Natural killer cell (primary cell): ENCODE measurements around the gene PRAC2. TPM values are rescaled to one million over a fixed set of nuclear protein-coding genes. Genes with fewer than 3 reads are reported as not detected.

Experiments
- ATAC-seq, 3 donors: fragments of 150-1000 bp in 2 of 3; fragments of 200-7000 bp in 1 of 3; cut with Tn5 transposase; 1 replicate in 1 of 3; 2 replicates in 2 of 3; pipeline ENCODE4 v1.10.0; 2021; ENCODE audit warnings: mild to moderate bottlenecking in 2 of 3, moderate library complexity in 2 of 3
- DNase-seq, 2 donors: peaks; one replicate each; pipeline versions ENCODE4 v3.0.0 to v3.0.0-alpha.2; 2013 to 2021; ENCODE audit warnings: mixed read lengths in 1 of 2
- H3K27ac ChIP-seq: one replicate; pipeline ENCODE4 v1.5.1; 2013; ENCODE audit warnings: mild to moderate bottlenecking, low read length
- H3K27me3 ChIP-seq: one replicate; pipeline ENCODE4 v1.6.1; 2013; ENCODE audit warnings: low read length; ENCODE audit not compliant: control insufficient read depth, insufficient read depth
- H3K36me3 ChIP-seq: one replicate; pipeline ENCODE4 v1.6.1; 2013; ENCODE audit warnings: low read length; ENCODE audit not compliant: control insufficient read depth, insufficient read depth
- H3K4me1 ChIP-seq: one replicate; pipeline ENCODE4 v1.6.1; 2013; ENCODE audit warnings: low read length; ENCODE audit not compliant: control insufficient read depth, insufficient read depth
- H3K4me3 ChIP-seq: one replicate; pipeline ENCODE4 v1.5.1; 2013; ENCODE audit warnings: low read length
- H3K9me3 ChIP-seq: one replicate; pipeline ENCODE4 v1.6.1; 2013; ENCODE audit warnings: low read length; ENCODE audit not compliant: control insufficient read depth, insufficient read depth
- H3K27ac Mint-ChIP-seq, 2 donors: one replicate each; pipeline ENCODE4 v1.8.0; 2022; ENCODE audit warnings: mild to moderate bottlenecking in 2 of 2, mixed read lengths in 2 of 2, moderate library complexity in 1 of 2
- H3K27me3 Mint-ChIP-seq, 2 donors: one replicate each; pipeline ENCODE4 v1.8.0; 2022; ENCODE audit warnings: low read depth in 2 of 2, mixed read lengths in 2 of 2
- H3K36me3 Mint-ChIP-seq: one replicate; pipeline ENCODE4 v1.8.0; 2022; ENCODE audit warnings: mixed read lengths
- H3K4me1 Mint-ChIP-seq, 2 donors: one replicate each; pipeline ENCODE4 v1.8.0; 2022; ENCODE audit warnings: mixed read lengths in 2 of 2
- H3K4me3 Mint-ChIP-seq: one replicate; pipeline ENCODE4 v1.8.0; 2022; ENCODE audit warnings: mild to moderate bottlenecking, moderate library complexity, mixed read lengths
- H3K9me3 Mint-ChIP-seq, 2 donors: one replicate each; pipeline ENCODE4 v1.8.0; 2022; ENCODE audit warnings: mixed read lengths in 2 of 2
- WGBS: methylation state at CpG from one replicate; pipeline ENCODE4 v1.1.7; 2013; ENCODE audit warnings: missing lambda C conversion rate; ENCODE audit not compliant: insufficient coverage; 5-methylcytosine and 5-hydroxymethylcytosine counted together
- intact Hi-C: fragments of 100-400 bp; cut with micrococcal nuclease; formaldehyde crosslinking; loops from one replicate; pipeline ENCODE4 v1.14.2; 2022
- total RNA-seq, 4 donors: library from RNA; stranded (reverse); fragments of 120-200 nt in 1 of 4; gene quantifications; one replicate each; pipeline versions ENCODE4 v1.2.3 to v1.2.4, GENCODE V29; 2013 to 2022
- TF ChIP-seq, protein P1 (sequence below): fragments of 200-600 bp; IDR thresholded peaks from one replicate; pipeline ENCODE4 v1.8.0; 2022; ENCODE audit warnings: antibody characterized with exemption

Gene PRAC2
- total RNA-seq, 3 donors from 2014 or later (not counting 1 experiment from before 2014, with no cell fraction given): not detected

DNA sequence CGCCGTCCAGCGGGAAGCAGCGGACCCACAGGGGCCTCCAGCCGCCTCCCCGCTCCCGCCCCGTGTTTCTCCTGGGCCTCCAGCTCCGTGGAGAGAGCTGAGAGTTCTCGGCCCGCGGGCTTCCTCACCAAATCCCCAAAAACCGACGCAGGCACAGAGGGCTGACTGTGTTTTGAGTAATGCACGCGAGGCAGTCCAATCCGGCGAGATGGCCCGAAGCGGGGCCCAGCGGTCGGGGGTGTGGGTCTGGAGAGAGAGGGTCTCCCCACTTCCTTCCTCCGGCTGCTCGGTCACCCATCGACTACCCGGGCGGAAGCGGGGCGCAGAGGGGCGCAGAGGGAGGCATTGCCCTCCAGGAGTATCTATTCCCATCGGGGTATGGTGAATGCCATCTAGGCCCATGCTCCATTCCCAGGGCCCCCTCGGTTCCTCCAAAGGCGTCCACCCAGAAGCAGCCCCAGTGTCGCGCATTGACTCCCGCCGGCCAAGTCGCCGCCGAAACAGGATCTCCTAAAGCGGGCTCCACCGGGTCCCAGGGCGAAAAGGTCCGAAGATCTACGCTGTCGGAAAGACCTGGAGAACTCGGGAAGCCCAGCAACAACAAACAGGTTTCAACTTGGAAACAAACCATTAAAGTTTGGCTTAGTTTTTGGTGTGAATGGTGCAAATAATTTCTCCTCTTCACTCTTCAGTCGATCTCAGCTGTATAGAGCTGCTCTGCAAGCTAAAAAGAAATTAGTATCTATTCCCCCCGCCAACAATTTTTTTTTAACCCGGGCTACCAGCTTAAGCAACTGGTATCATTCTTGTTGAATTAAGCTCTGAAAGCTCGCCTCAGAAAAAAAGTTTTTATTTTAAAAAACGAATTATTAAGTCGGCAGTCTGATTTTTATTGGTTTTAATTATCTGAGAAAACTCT lies 24.7 kb downstream of the PRAC2 start:
- Histone ChIP-seq H3K27me3 (peaks cover 89% of the 10 kb centered on the region), H3K4me3 (no peak overlapping the region), H3K36me3 (no peaks in the 10 kb centered on the region), H3K4me1 (peaks cover 11% of the 10 kb centered on the region), H3K9me3 (peaks cover 4% of the 10 kb centered on the region), H3K27ac (no peak overlapping the region)
- TF ChIP-seq, protein P1, sequence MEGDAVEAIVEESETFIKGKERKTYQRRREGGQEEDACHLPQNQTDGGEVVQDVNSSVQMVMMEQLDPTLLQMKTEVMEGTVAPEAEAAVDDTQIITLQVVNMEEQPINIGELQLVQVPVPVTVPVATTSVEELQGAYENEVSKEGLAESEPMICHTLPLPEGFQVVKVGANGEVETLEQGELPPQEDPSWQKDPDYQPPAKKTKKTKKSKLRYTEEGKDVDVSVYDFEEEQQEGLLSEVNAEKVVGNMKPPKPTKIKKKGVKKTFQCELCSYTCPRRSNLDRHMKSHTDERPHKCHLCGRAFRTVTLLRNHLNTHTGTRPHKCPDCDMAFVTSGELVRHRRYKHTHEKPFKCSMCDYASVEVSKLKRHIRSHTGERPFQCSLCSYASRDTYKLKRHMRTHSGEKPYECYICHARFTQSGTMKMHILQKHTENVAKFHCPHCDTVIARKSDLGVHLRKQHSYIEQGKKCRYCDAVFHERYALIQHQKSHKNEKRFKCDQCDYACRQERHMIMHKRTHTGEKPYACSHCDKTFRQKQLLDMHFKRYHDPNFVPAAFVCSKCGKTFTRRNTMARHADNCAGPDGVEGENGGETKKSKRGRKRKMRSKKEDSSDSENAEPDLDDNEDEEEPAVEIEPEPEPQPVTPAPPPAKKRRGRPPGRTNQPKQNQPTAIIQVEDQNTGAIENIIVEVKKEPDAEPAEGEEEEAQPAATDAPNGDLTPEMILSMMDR: no peak
- peaks cover 11 to 23% of the 10 kb centered on the region in 2 donors for H3K4me1 Mint-ChIP-seq
- intact Hi-C loops: no loop called here
- H3K27me3 Mint-ChIP-seq: peaks cover 75 to 79% of the 10 kb centered on the region in 2 donors
- H3K36me3 Mint-ChIP-seq: no peaks in the 10 kb centered on the region
- ATAC-seq (no peak), DNase-seq (no peak)
- H3K4me3 Mint-ChIP-seq: no peak overlapping the region
- no peaks in the 10 kb centered on the region for H3K9me3 Mint-ChIP-seq
- no peak overlapping the region for H3K27ac Mint-ChIP-seq
- WGBS: 8% methylated on average over 51 of the region's 53 CpGs

DNA sequence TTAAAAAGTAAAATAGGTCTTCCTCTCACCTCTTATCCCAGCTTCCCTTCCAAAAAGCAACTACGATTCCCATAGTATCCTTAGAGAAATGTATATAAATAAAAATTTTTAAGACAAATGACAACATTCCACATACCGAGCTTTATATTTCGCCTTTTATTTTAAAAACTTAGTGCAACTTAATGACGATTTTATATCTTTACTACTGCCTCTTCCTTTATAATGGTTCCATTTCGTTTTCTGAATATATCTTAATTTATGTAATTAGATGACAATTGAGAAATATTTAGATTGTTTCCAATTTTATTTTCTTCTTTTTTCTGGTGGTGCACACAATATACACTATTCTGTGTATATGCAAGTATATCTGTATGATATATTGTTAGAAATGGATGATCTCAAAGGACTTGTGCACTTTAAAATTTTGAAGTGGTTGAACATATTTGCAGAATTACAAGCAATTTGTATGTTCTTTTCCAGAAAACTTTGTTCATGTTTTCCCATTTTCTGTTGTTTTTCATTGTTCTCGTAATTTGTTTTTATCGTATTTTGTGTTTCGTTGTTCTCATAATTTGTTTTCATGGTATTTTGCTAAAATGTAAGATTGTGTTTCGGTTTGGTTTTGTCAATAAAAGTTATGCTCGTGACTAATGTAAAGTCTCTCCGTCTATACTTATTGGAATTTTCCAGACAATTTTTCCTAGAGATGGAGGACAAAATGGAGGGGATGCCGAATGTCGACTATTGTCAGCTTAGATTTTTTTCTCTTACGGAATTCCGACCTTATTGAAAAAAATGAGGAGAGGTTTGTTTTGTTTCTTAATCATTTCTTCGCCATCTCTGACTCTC lies 26.0 kb downstream of the PRAC2 start:
- DNase-seq (no peak), ATAC-seq (no peak)
- no peak overlapping the region for H3K4me3 ChIP-seq
- H3K4me1 Mint-ChIP-seq: peaks cover 11 to 23% of the 10 kb centered on the region in 2 donors
- no peak overlapping the region for H3K4me3 Mint-ChIP-seq
- peaks cover 75 to 79% of the 10 kb centered on the region in 2 donors for H3K27me3 Mint-ChIP-seq
- H3K27ac Mint-ChIP-seq: no peak overlapping the region
- H3K27me3 ChIP-seq: peaks cover 90% of the 10 kb centered on the region
- H3K36me3 Mint-ChIP-seq: no peaks in the 10 kb centered on the region
- H3K36me3 ChIP-seq: no peaks in the 10 kb centered on the region
- intact Hi-C loops: no loop called here
- H3K9me3 Mint-ChIP-seq: no peaks in the 10 kb centered on the region
- peaks cover 14% of the 10 kb centered on the region for H3K4me1 ChIP-seq
- 25% methylated on average over 11 of the region's 16 CpGs for WGBS
- TF ChIP-seq, protein P1: no peak
- H3K27ac ChIP-seq: no peak overlapping the region
- peaks cover 4% of the 10 kb centered on the region for H3K9me3 ChIP-seq

DNA sequence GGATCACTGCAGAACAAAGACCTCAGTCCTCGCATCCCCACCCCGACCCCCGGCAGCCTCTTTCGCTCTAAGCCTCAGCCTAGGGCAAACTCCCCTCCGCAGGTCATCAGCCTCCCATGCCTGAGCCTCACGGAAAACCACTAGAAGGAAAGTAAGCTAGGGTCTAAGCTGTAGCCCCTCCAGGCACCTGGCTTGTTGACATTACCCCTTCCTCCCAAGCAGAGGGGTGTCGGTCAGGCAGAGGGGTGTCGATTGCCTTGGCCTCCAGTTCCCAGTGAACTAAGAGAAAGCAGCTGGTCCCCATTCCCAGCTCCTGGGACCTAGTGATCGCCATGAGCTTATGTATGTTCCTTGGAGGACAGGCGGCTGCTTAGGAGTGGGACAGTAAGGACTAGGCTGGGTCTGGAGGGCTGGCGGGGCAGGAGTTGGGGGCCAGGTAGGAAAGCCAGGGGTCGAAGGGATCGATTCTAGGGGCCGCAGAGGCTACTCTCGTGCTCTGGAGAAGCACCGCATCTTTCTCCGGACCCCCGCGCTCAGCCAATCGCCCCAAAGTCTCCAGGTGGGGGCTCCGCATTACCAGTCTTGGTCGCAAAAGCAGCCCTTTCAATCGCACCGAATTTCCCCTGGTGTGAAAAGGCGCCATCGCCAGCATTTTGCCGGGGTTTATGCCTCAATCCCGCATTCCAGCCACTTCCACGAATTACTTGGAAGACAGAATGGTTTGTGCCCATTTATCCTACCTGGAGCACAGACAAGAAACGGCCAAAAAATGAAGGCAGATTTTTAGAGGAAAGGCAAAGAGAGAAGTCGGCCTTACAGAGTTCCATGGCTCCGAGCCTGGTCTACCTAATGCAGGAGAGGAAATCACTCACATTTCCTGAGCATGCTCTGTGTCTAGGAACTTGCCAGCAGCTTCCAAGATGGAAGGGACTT lies 26.9 kb downstream of the PRAC2 start:
- DNase-seq (no peak), ATAC-seq (no peak)
- Mint-ChIP-seq H3K9me3 (no peaks in the 10 kb centered on the region), H3K4me1 (peaks cover 11 to 23% of the 10 kb centered on the region in 2 donors), H3K4me3 (no peak overlapping the region), H3K27ac (no peak overlapping the region), H3K27me3 (peaks cover 75 to 78% of the 10 kb centered on the region in 2 donors), H3K36me3 (no peaks in the 10 kb centered on the region)
- H3K27ac ChIP-seq: no peak overlapping the region
- TF ChIP-seq, protein P1: no peak
- H3K4me3 ChIP-seq: no peak overlapping the region
- no peaks in the 10 kb centered on the region for H3K36me3 ChIP-seq
- intact Hi-C loops: loop anchor here (10.0 kb wide), 1 partner anchor 135 kb away; the partner anchor contains the start of genes HOXB7 and HOXB8
- peaks cover 90% of the 10 kb centered on the region for H3K27me3 ChIP-seq
- H3K9me3 ChIP-seq: peaks cover 4% of the 10 kb centered on the region
- peaks cover 21% of the 10 kb centered on the region for H3K4me1 ChIP-seq
- 14% methylated on average over 32 of the region's 32 CpGs for WGBS
